Thoracic aorta (tissue), 2 donors: ENCODE measurements around the gene ZNF35. TPM values are rescaled to one million over a fixed set of nuclear protein-coding genes. Genes with fewer than 3 reads are reported as not detected.

Experiments
- ATAC-seq: fragments of 150-250 bp; one replicate; pipeline ENCODE4 v1.8.0; 2017; ENCODE audit warnings: low read depth; ENCODE audit not compliant: insufficient number of reproducible peaks, low FRiP score
- DNase-seq: peaks from one replicate; pipeline ENCODE4 v3.0.0-alpha.2; 2020; ENCODE audit warnings: low spot score
- H3K27ac ChIP-seq, 2 donors: fragments of 200-600 bp; sonication (generic); 1 replicate in 1 of 2; 2 replicates in 1 of 2; pipeline ENCODE4 v1.5.1; 2016; ENCODE audit warnings: mild to moderate bottlenecking in 2 of 2, moderate library complexity in 2 of 2
- H3K27me3 ChIP-seq: fragments of 200-600 bp; sonication (generic); replicated peaks from 2 replicates; pipeline ENCODE4 v1.6.0; 2016; ENCODE audit warnings: mild to moderate bottlenecking; ENCODE audit not compliant: insufficient read depth
- H3K36me3 ChIP-seq: fragments of 200-600 bp; sonication (generic); one replicate; pipeline ENCODE4 v1.5.1; 2016
- H3K4me1 ChIP-seq, 2 donors: fragments of 200-600 bp; sonication (generic); 1 replicate in 1 of 2; 2 replicates in 1 of 2; pipeline versions ENCODE4 v1.5.1 to v1.6.0; 2016; ENCODE audit warnings: low read depth in 2 of 2, mild to moderate bottlenecking in 1 of 2; ENCODE audit not compliant: control insufficient read depth in 1 of 2
- H3K4me3 ChIP-seq: fragments of 200-600 bp; sonication (generic); 2 replicates; pipeline ENCODE4 v1.5.1; 2016; ENCODE audit warnings: mild to moderate bottlenecking
- H3K9me3 ChIP-seq: fragments of 200-600 bp; sonication (generic); 2 replicates; pipeline ENCODE4 v1.5.1; 2016
- total RNA-seq, 2 donors: library from RNA; depleted of rRNA; stranded (reverse); fragments of >200 nt; gene quantifications; one replicate each; pipeline versions ENCODE4 v1.1.0 to v1.2.3, GENCODE V29; 2016
- TF ChIP-seq, protein P1 (sequence below): fragments of 200-600 bp; sonication (generic); IDR thresholded peaks from one replicate; pipeline ENCODE4 v1.5.1; 2019; ENCODE audit warnings: antibody characterized with exemption

The ZNF35 gene
- total RNA-seq, 2 donors from 2014 or later: 6.6 to 28.1 TPM

GRCh38 chr3:44654039-44654438 lies 5.5 kb downstream of the ZNF35 start:
- TF ChIP-seq, protein P1, sequence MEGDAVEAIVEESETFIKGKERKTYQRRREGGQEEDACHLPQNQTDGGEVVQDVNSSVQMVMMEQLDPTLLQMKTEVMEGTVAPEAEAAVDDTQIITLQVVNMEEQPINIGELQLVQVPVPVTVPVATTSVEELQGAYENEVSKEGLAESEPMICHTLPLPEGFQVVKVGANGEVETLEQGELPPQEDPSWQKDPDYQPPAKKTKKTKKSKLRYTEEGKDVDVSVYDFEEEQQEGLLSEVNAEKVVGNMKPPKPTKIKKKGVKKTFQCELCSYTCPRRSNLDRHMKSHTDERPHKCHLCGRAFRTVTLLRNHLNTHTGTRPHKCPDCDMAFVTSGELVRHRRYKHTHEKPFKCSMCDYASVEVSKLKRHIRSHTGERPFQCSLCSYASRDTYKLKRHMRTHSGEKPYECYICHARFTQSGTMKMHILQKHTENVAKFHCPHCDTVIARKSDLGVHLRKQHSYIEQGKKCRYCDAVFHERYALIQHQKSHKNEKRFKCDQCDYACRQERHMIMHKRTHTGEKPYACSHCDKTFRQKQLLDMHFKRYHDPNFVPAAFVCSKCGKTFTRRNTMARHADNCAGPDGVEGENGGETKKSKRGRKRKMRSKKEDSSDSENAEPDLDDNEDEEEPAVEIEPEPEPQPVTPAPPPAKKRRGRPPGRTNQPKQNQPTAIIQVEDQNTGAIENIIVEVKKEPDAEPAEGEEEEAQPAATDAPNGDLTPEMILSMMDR: no peak
- Histone ChIP-seq H3K4me1 (peaks cover 0 to 4% of the 10 kb centered on the region in 2 donors), H3K27ac (no peak overlapping the region), H3K9me3 (peaks cover 9% of the 10 kb centered on the region), H3K27me3 (no peaks in the 10 kb centered on the region), H3K4me3 (no peak overlapping the region), H3K36me3 (peaks cover 48% of the 10 kb centered on the region)
- no peak for DNase-seq
- ATAC-seq: no peak

DNA sequence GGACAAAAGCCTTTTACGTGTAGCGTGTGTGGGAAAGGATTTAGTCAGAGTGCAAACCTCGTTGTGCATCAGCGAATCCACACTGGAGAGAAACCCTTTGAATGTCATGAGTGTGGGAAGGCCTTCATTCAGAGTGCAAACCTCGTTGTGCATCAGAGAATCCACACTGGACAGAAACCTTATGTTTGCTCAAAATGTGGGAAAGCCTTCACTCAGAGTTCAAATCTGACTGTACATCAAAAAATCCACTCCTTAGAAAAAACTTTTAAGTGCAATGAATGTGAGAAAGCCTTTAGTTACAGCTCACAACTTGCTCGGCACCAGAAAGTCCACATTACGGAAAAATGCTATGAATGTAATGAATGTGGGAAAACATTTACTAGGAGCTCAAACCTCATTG lies 10.5 kb downstream of the ZNF35 start:
- no peaks in the 10 kb centered on the region for H3K4me1 ChIP-seq
- TF ChIP-seq, protein P1: no peak
- peaks cover 22% of the 10 kb centered on the region for H3K9me3 ChIP-seq

DNA sequence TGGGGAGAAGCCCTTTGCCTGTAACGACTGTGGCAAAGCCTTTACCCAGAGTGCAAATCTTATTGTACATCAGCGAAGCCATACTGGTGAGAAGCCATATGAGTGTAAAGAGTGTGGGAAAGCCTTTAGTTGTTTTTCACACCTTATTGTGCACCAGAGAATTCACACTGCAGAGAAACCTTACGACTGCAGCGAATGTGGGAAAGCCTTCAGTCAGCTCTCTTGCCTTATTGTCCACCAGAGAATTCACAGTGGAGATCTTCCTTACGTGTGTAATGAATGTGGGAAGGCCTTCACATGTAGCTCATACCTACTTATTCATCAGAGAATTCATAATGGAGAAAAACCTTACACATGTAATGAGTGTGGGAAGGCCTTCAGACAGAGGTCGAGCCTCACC lies 10.9 kb downstream of the ZNF35 start:
- ATAC-seq (no peak), DNase-seq (no peak)
- Histone ChIP-seq H3K27ac (no peak overlapping the region), H3K36me3 (peaks cover 44% of the 10 kb centered on the region), H3K27me3 (no peaks in the 10 kb centered on the region), H3K4me3 (no peak overlapping the region), H3K9me3 (peaks cover 22% of the 10 kb centered on the region), H3K4me1 (no peaks in the 10 kb centered on the region)
- TF ChIP-seq, protein P1: no peak

More for the DNA sequence above, 10.5 kb downstream of the ZNF35 start:
- ATAC-seq (no peak), DNase-seq (no peak)
- H3K27ac ChIP-seq: no peak overlapping the region
- H3K27me3 ChIP-seq: no peaks in the 10 kb centered on the region
- H3K36me3 ChIP-seq: peaks cover 48% of the 10 kb centered on the region
- no peak overlapping the region for H3K4me3 ChIP-seq

DNA sequence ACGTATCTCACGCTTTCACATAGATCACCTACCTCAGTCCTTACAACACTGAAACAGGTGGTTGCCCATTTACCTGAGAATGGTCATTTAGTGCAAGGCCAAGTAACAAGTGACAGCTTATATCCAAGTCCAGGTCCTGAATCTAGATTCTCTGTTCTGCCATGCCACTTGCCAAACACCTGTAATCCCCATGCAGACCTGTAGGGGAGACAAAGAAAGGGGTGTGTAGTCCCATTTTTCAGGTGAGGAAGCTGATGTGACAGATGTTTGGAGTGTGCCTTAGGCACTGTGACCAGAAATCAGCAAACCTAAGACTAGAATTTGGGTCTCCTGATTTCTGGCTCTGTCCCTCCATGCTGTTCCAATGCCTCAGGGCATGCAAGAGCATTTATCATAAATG lies 12.7 kb downstream of the ZNF35 start:
- H3K4me1 ChIP-seq: no peaks in the 10 kb centered on the region
- no peak for DNase-seq
- TF ChIP-seq, protein P1: no peak
- peaks cover 22% of the 10 kb centered on the region for H3K9me3 ChIP-seq
- no peak overlapping the region for H3K4me3 ChIP-seq
- no peaks in the 10 kb centered on the region for H3K27me3 ChIP-seq
- ATAC-seq: no peak
- no peak overlapping the region for H3K27ac ChIP-seq
- H3K36me3 ChIP-seq: peaks cover 44% of the 10 kb centered on the region

DNA sequence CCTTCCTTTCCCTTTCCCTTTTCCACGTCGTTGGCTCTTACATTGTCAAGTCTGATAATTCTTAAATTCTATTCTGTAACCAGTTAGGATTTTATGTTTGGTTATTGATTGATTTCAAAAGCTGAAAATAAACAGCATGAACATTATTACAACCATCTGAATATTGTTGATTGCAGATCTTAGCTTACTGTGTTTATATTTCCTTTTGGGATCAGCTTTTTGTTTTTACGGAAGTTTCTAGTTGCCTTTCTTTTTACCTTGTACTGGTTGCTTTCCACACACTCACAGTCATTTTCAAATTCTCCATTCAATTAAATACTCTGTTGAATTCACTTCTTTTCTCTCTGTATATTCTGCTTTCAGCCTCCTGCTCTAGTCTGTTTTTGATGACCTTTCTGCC lies 16.6 kb downstream of the ZNF35 start:
- Histone ChIP-seq H3K27ac (no peak overlapping the region), H3K4me3 (no peak overlapping the region), H3K27me3 (no peaks in the 10 kb centered on the region), H3K4me1 (no peaks in the 10 kb centered on the region), H3K9me3 (peaks cover 3% of the 10 kb centered on the region), H3K36me3 (peaks cover 10% of the 10 kb centered on the region)
- DNase-seq (no peak), ATAC-seq (no peak)
- TF ChIP-seq, protein P1: no peak
